HG03159 (cell line): ENCODE results near the gene RBMXL3.
"Not testable (repeated sequence)": the region's sequence is repeated elsewhere in the genome, so short reads cannot be mapped to it uniquely, and the experiment has no call there.

Experiments
- ATAC-seq: cut with Tn5 transposase; IDR thresholded peaks from one replicate; pipeline ENCODE4 v1.9.1; 2021; ENCODE audit warnings: mild to moderate bottlenecking, moderate library complexity; ENCODE audit not compliant: unreplicated experiment

Gene RBMXL3

GRCh38 chrX:115189110-115189509 is at the start of gene RBMXL3:
Gene RBMXL3 (plus strand): TSS chrX:115189410. CDS start chrX:115189442, 32 bp downstream.
- ATAC-seq, result no peak

- no peak for ATAC-seq
Observed at GRCh38 chrX:115142057-115142456, 47.2 kb upstream of the RBMXL3 start.

- no peak for ATAC-seq
Observed at GRCh38 chrX:115147220-115147619, 42.0 kb upstream of the RBMXL3 start.

- no peak for ATAC-seq
Observed at GRCh38 chrX:115173181-115173580, 16.0 kb upstream of the RBMXL3 start.

DNA sequence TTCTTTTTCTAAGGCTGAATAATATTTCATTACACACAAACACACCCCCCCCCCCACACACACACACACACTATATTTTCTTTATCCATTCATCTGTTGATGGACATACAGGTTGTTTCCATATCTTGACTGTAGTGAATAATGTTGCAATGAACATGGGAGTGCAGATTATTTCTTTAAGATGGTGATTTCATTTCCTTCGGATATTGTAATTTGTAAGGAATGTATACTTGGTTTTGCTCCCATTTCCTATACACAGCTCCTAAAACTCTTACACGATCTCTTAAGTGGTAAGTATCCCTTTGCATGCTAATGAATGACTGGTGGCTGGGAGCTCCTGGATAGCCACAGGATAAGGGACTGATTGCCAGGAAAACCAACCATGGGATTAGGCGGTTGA is 14.7 kb upstream of the RBMXL3 start:
- no peak for ATAC-seq

DNA sequence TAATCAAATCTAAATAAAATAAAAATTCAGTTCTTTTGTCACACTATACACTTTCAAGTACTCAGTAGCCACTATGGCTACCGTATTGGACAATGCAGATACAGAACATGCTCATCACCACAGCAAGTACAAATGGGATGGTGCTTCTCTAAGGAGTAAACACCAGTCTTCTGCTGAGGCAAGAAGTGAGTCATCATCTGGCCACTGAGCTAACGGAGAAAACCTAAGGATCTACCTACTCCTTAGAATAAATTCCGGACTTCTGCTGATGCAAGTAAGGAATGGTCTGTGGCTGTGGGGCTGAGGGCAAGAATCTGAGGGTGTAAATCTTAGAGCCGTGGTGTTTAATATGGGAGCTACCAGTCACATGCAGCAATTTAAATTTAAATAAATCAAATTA is 11.3 kb upstream of the RBMXL3 start:
- ATAC-seq, result no peak

- ATAC-seq, result no peak
Observed at GRCh38 chrX:115178473-115178872, 10.7 kb upstream of the RBMXL3 start.

GRCh38 chrX:115183980-115184379 is 5.2 kb upstream of the RBMXL3 start:
- no peak for ATAC-seq

DNA sequence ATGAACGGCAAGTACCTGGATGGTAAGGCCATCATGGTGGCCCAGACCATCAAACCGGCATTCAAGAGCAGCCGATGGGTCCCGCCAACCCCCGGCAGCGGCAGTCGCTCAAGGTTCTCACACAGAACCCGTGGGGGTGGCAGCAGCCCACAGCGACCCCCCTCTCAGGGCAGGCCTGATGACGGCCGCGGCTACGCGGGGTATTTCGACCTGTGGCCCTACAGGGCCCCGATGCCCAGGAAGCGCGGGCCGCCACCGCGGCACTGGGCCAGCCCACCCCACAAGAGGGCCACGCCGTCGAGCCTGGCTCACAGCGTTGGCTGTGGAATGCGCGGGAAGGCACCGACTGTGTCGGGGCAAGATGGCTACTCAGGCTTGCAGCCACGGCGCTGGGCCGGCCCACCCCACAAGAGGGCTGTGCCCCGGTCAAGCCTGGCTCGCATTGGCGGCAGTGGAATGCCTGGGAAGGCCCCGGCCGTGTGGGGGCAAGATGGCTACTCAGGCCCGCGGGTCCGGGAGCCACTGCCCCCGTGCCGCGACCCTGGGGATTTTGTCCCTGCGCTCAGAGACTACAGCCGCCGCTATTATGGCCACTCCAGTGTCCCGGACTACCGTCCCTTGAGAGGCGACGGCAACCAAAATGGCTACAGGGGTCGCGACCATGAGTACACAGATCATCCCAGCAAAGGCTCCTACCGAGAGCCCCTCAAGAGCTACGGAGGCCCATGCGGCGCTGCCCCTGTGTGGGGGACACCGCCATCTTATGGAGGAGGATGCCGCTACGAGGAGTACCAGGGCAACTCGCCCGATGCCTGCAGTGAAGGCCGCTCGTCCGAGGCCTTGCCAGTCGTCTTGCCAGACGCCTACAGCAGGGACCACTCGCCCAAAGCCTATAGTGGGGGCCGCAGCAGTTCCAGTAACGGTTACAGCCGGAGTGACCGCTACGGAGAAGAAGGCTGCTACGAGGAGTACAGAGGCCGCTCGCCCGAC is 731 bp downstream of the RBMXL3 start:
- ATAC-seq, result no peak

DNA sequence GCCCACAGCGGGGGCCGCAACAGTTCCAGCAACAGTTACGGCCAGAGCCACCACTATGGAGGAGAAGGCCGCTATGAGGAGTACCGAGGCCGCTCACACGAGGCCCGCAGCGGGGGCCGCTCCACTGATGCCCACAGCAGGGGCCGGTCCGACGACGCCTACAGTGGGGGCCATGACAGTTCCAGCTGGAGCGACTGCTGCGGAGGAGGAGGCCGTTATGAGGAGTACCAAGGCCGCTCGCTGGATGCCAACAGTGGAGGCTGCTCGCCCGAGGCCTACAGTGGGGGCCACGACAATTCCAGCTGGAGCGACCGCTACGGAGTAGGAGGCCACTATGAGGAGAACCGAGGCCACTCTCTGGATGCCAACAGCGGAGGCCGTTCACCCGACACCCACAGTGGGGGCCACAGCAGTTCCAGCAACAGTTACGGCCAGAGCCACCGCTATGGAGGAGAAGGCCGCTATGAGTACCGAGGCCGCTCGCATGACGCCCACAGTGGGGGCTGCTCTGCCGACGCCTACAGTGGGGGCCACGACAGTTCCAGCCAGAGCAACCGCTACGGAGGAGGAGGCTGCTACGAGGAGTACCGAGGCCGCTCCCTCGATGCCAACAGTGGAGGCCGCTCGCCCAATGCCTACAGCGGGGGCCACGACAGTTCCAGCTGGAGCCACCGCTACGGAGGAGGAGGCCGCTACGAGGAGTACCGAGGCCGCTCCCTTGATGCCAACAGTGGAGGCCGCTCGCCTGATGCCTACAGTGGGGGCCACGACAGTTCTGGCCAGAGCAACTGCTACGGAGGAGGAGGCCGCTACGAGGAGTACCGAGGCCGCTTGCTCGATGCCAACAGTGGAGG is 1.7 kb downstream of the RBMXL3 start:
- ATAC-seq, result no peak

GRCh38 chrX:115191490-115192243 is 2.5 kb downstream of the RBMXL3 start:
- no peak for ATAC-seq

DNA sequence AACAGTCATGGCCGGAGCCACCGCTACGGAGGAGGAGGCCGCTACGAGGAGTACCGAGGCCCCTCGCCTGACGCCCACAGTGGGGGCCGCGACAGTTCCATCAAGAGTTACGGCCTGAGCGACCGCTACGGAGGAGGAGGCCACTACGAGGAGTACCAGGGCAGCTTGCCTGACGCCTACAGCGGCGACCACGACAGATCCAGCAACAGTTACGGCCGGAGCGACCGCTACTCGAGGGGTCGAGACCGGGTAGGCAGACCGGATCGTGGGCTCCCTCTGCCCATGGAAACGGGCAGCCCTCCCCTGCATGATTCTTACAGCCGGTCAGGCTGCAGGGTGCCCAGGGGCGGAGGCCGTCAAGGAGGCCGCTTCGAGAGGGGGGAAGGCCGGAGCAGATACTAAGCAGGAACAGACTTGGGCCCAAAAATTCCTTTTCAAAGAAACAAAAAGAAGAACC is 3.1 kb downstream of the RBMXL3 start:
- no peak for ATAC-seq

DNA sequence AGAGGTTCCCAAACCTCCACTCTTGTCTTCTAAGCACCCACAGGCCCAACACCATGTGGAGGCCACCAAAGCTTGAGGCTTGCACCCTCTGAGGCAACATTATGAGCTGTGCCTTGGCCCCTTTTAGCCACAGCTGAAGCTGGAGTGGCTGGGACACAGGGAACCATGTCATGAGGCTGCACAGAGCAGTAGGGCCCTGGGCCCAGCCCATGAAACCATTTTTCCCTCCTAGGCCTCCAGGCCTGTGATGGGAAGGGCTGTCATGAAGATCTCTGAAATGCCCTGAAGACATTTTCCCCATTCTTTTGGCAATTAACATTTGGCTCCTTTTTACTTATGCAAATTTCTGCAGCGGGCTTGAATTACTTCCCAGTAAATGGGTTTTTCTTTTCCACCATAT is 14.8 kb downstream of the RBMXL3 start:
- no peak for ATAC-seq

DNA sequence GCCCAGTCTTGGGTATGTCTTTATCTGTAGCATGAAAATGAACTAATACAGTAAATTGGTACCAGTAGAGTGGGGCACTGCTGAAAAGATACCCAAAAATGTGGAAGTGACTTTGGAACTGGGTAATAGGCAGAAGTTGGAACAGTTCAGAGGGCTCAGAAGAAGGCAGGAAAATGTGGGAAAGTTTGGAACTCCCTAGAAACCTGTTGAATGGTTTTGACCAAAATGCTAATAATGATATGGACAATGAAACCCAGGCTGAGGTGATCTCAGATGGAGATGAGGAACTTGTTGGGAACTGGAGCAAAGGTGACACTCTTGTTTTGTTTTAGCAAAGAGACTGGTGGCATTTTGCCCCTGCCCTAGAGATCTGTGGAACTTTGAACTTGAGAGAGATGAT is 20.3 kb downstream of the RBMXL3 start:
- not testable (repeated sequence) for ATAC-seq

DNA sequence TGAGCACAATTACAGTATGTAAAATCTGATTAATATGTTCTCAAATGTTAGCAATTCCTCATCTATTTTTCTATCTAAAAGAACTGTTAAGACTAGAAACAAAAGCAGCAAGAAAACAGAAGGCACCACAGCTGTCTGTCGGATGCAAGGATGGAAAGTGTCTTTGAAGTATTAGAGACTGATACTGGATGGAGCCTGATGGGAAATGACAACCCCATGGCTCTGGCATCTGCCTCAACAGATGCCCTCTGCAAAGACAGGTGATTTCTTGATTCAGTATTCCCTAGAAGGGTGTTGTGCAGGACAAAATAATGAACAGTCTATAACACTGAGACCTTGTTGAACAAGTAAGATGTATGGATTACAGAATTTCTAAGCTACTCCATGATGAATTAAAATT is 24.9 kb downstream of the RBMXL3 start:
- no peak for ATAC-seq

DNA sequence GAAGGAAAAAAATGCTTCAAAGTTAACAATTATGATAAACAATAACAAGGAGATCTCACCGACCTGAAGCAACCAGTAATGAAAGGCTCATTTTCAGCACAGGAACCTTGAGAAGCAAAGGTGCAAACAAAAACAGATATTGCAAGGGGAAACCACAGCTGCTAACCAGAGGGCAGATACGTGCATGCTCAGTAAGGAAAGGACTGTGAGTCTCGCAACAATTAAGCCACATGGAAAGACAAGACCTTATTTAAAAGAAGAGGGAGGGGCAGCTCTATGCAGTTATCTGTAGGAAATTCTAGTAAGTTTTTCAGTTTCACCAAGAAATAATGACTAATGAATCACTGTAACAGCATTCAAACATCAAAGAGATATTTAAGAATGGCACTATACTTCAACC is 25.4 kb downstream of the RBMXL3 start:
- ATAC-seq, result no peak

DNA sequence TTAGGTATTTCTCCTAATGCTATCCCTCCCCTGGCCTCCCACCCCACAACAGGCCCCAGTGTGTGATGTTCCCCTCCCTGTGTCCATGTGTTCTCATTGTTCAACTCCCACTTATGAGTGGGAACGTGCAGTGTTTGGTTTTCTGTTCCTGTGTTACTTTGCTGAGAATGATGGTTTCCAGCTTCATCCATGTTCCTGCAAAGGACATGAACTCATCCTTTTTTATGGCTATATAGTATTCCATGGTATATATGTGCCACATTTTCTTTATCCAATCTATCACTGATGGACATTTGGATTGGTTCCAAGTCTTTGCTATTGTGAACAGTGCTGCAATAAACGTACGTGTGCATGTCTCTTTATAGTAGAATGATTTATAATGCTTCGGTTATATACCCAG is 28.1 kb downstream of the RBMXL3 start:
- not testable (repeated sequence) for ATAC-seq

- ATAC-seq, result no peak
Observed at GRCh38 chrX:115226929-115227328, 37.7 kb downstream of the RBMXL3 start.

DNA sequence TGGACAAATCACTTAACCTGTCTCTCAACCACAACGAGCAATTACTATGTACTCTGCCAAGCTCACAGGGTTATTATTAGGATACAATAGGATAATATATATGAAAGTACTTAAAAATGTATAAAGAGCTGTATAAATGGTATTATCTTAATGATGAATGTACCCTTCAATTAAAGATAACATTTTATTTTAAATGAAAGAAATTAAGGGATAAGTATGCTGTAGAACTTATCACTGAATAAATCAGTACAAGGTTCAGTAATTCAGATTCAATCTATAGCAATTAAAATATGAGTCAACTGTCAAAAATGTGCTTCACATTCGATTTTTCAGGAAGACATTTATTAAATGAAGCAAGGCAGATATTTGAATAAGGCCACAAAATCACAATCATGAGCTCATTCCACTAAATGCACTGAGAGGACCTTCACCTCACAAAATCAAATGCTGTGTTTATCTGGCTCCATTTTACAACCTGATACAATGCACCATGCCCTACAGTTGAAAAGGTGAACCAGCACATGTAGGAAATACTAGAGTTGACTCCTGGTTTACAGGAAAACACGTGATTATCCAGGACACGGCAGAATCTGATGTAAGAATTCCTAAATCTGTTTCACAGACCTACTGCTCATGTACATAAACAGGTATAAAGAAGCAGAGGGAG is 40.3 kb downstream of the RBMXL3 start:
- no peak for ATAC-seq

DNA sequence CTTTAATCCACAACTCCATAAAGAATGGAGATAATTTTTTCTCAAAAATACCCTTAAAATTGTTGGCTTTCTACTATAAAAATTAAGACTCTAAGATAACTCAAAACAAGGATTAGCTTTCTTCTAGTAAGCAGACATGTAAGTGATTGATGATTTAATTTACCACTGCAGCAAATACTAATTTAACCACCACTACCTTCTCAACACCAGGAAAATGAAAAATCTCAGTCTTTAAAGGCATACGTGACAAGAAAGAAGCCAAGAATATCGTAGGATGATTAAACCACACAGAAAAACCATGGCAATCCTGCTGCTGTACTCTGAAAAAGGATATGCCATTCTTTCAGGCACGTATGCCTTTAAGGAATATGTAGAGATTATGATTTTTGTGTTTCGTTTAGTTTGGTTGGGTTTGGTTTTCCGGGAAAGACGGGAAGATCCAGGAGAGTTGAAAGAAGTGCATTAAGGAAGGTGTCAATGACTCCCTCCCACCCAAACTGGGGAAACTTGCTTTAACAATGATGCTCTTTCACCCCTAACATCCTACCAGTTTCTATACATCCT is 43.8 kb downstream of the RBMXL3 start:
- no peak for ATAC-seq
